ENCODE data around the gene MOGAT2. TPM values are rescaled to one million over a fixed set of nuclear protein-coding genes. Genes with fewer than 3 reads are reported as not detected.

MOGAT2 gene
- total and polyA plus RNA-seq, 2 of the 13 experiments (the other 11 are each of a cell fraction or from before 2014, with no cell fraction given): 27.2 to 27.8 TPM

DNA sequence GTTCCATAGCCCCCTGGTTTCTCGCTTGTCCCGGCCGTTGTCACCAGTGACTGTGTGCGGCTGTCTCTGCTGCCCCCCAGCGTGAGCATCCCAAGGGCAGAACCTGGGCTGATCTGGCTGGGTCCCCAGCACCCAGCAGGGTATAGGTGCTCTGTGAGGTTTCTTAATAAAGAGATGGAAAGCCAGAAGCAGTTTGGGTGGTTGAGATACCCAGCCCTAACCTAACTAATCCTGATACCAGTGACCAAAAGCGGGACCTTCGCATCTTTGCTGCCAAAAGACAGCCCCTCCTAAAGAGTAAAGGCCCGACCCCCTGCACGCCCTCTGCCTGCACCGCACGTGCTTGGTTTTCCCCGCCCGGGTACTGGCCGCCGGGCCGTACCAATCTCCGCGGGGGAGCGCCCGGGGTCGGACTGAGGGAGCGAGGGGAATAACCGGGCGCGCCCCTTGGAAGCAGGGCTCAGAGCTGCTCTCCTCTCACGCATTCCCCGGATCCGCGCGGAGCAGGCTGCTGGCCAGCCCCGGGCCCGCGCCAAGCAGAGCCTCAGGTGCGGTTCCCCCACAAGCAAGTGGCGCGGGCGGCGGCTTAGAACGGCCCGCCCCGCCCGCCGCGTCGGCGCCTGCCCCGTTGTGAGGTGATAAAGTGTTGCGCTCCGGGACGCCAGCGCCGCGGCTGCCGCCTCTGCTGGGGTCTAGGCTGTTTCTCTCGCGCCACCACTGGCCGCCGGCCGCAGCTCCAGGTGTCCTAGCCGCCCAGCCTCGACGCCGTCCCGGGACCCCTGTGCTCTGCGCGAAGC lies 50.7 kb downstream of the MOGAT2 start, which contains the start of gene DGAT2 (continued):
- TF ChIP-seq, protein P1, sequence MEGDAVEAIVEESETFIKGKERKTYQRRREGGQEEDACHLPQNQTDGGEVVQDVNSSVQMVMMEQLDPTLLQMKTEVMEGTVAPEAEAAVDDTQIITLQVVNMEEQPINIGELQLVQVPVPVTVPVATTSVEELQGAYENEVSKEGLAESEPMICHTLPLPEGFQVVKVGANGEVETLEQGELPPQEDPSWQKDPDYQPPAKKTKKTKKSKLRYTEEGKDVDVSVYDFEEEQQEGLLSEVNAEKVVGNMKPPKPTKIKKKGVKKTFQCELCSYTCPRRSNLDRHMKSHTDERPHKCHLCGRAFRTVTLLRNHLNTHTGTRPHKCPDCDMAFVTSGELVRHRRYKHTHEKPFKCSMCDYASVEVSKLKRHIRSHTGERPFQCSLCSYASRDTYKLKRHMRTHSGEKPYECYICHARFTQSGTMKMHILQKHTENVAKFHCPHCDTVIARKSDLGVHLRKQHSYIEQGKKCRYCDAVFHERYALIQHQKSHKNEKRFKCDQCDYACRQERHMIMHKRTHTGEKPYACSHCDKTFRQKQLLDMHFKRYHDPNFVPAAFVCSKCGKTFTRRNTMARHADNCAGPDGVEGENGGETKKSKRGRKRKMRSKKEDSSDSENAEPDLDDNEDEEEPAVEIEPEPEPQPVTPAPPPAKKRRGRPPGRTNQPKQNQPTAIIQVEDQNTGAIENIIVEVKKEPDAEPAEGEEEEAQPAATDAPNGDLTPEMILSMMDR (CRISPR knock-in tag; IDR thresholded peaks at IDR 0.05): peak; percentile 95
- peak; percentile 89 for TF ChIP-seq ASH2L (IDR thresholded peaks at IDR 0.05; ENCODE audit: insufficient read length, low read depth, low read length)
- no peak for TF ChIP-seq EZH2 (conservative IDR thresholded peaks at IDR 0.05; ENCODE audit: low read depth, low read length)
- peak; percentile 86 for TF ChIP-seq ZNF878 (CRISPR knock-in tag; IDR thresholded peaks at IDR 0.05)
- TF ChIP-seq CENPX (CRISPR knock-in tag; IDR thresholded peaks at IDR 0.05): no peak
- TF ChIP-seq, protein P2, sequence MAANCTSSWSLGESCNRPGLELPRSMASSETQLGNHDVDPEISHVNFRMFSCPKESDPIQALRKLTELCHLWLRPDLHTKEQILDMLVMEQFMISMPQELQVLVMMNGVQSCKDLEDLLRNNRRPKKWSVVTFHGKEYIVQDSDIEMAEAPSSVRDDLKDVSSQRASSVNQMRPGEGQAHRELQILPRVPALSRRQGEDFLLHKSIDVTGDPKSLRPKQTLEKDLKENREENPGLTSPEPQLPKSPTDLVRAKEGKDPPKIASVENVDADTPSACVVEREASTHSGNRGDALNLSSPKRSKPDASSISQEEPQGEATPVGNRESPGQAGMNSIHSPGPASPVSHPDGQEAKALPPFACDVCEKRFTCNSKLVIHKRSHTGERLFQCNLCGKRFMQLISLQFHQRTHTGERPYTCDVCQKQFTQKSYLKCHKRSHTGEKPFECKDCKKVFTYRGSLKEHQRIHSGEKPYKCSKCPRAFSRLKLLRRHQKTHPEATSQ (CRISPR knock-in tag; IDR thresholded peaks at IDR 0.05; ENCODE audit: borderline replicate concordance): 0 out of 2 replicates have a peak, but pooled peaks have one; percentile 48
- TF ChIP-seq, protein P3, sequence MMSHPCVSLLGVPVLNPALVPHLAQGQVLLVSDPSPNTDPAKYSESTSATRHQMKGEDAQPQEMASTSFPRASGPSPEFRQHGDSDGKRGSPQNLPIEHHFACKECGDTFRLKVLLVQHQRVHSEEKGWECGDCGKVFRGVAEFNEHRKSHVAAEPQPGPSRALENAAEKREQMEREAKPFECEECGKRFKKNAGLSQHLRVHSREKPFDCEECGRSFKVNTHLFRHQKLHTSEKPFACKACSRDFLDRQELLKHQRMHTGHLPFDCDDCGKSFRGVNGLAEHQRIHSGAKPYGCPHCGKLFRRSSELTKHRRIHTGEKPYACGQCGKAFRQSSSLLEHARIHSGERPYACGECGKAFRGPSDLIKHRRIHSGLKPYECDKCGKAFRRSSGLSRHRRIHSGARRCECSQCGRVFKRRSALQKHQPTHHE (CRISPR knock-in tag; IDR thresholded peaks at IDR 0.05; ENCODE audit: borderline replicate concordance): peak; percentile 83; the same call in 1 of the 2 replicates
- no peak for TF ChIP-seq MIXL1 (CRISPR knock-in tag; IDR thresholded peaks at IDR 0.05)
- no peak; the same call in 1 of the 2 replicates for TF ChIP-seq ZNF343 (CRISPR knock-in tag; IDR thresholded peaks at IDR 0.05)
- TF ChIP-seq ZBTB7A (CRISPR knock-in tag; IDR thresholded peaks at IDR 0.05): 0 out of 2 replicates have a peak, but pooled peaks have one; percentile 9
- TF ChIP-seq NR3C1 (CRISPR knock-in tag; IDR thresholded peaks at IDR 0.05): no peak
- TF ChIP-seq PAF1 (CRISPR knock-in tag; IDR thresholded peaks at IDR 0.05): no peak
- peak; percentile 89; the same call in 1 of the 2 replicates for TF ChIP-seq ZNF598 (CRISPR knock-in tag; IDR thresholded peaks at IDR 0.05; ENCODE audit: borderline replicate concordance)
- TF ChIP-seq NR2F6 (IDR thresholded peaks at IDR 0.05): no peak; the same call in 1 of the 2 replicates
- TF ChIP-seq NR2F6 (CRISPR knock-in tag; IDR thresholded peaks at IDR 0.05): 0 out of 2 replicates have a peak, but pooled peaks have one; percentile 4
- peak; percentile 63; the same call in 1 of the 2 replicates for TF ChIP-seq HOXA3 (CRISPR knock-in tag; IDR thresholded peaks at IDR 0.05)
- TF ChIP-seq, protein P4, sequence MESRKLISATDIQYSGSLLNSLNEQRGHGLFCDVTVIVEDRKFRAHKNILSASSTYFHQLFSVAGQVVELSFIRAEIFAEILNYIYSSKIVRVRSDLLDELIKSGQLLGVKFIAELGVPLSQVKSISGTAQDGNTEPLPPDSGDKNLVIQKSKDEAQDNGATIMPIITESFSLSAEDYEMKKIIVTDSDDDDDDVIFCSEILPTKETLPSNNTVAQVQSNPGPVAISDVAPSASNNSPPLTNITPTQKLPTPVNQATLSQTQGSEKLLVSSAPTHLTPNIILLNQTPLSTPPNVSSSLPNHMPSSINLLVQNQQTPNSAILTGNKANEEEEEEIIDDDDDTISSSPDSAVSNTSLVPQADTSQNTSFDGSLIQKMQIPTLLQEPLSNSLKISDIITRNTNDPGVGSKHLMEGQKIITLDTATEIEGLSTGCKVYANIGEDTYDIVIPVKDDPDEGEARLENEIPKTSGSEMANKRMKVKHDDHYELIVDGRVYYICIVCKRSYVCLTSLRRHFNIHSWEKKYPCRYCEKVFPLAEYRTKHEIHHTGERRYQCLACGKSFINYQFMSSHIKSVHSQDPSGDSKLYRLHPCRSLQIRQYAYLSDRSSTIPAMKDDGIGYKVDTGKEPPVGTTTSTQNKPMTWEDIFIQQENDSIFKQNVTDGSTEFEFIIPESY (CRISPR knock-in tag; IDR thresholded peaks at IDR 0.05): no peak
- peak; percentile 71 for TF ChIP-seq MED13 (CRISPR knock-in tag; IDR thresholded peaks at IDR 0.05)
